GM18907 (cell line): ENCODE measurements around the gene HCLS1.
"Not testable (repeated sequence)": the region's sequence is repeated elsewhere in the genome, so short reads cannot be mapped to it uniquely, and the experiment has no call there.

Source experiments
- ATAC-seq: cut with Tn5 transposase; IDR thresholded peaks from one replicate; pipeline ENCODE4 v1.9.1; 2021; ENCODE audit warnings: mild to moderate bottlenecking, moderate library complexity; ENCODE audit not compliant: unreplicated experiment

Gene HCLS1

GRCh38 chr3:121599900-121600299, 60.8 kb downstream of the HCLS1 start:
- ATAC-seq: not testable (repeated sequence)

GRCh38 chr3:121598564-121598963, 62.1 kb downstream of the HCLS1 start:
- ATAC-seq: no peak

- no peak for ATAC-seq
Observed at GRCh38 chr3:121595765-121596406, 64.8 kb downstream of the HCLS1 start.

GRCh38 chr3:121594850-121595249, 65.9 kb downstream of the HCLS1 start:
- no peak for ATAC-seq

- ATAC-seq: not testable (repeated sequence)
Observed at GRCh38 chr3:121593806-121594205, 66.9 kb downstream of the HCLS1 start.

- peak; percentile 68 for ATAC-seq
Observed at GRCh38 chr3:121592856-121593702, 67.6 kb downstream of the HCLS1 start, which contains the start of gene FBXO40. Gene FBXO40 (plus strand): TSS chr3:121593379. CDS start chr3:121620576, 27,197 bp downstream.

- no peak for ATAC-seq
Observed at GRCh38 chr3:121584418-121584817, 76.3 kb downstream of the HCLS1 start.

GRCh38 chr3:121581691-121582090, 79.0 kb downstream of the HCLS1 start:
- ATAC-seq: no peak
